HT1080 (cell line): Measurements from ENCODE around the gene SDK2. TPM values are rescaled to one million over a fixed set of nuclear protein-coding genes. Genes with fewer than 3 reads are reported as not detected.

ENCODE experiments used
- DNase-seq: peaks from one replicate; pipeline ENCODE4 v3.0.0-alpha.2; 2015; ENCODE audit warnings: low read depth
- total RNA-seq: library from RNA; depleted of rRNA; stranded (reverse); fragments of >200 nt; shearing (Covaris generic); gene quantifications from 2 replicates; pipeline ENCODE4 v1.2.3, GENCODE V29; 2014

SDK2 gene
- total RNA-seq, 1 experiment from 2014 or later, result 0.39 TPM

DNA sequence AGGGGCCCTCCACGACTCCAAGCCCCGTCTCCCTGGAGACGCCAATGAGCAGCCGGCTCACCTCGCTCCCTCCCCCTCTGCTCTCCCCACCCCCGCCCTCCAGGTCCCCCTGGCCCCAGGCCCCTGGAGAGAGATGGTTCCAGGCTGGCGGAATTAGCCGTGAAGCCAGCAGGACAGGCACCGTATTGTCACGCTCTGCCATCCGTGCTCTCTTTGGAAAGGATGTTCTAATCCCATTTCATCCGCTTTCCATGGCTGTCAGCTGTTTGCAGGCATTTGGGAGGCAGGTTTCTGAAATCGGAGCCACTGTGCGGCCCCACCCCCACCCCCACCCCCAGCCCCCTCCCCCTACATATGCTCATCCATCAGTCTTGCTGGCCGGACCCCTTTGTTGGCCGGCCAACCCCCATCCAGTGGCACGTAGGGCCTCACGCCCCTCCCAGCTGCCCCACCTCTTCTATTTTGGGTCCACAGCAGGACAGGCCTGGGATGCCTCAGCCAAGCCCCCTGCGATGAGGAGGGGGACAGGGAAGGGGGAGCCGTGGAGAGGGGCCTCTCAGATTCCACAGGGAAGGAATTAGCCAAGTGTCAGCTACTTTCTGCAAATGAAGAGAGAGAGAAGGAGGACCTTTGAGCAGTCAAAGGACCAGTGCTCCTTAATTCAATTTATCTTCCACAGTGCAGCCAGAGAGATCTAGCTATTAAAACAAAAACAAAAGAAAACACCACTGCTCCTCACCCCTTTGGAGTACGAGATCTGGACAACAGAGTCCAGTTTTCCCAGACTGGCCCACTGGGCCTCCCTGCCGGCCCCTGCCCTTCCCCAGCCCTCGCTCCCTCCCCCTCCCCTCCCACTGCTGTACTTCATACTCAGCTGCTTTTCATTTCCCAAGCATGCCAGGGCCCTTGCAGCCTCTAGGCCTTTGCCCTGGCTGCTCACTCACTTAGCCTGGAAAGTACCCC, 30.7 kb downstream of the SDK2 start:
- no peak for DNase-seq

DNA sequence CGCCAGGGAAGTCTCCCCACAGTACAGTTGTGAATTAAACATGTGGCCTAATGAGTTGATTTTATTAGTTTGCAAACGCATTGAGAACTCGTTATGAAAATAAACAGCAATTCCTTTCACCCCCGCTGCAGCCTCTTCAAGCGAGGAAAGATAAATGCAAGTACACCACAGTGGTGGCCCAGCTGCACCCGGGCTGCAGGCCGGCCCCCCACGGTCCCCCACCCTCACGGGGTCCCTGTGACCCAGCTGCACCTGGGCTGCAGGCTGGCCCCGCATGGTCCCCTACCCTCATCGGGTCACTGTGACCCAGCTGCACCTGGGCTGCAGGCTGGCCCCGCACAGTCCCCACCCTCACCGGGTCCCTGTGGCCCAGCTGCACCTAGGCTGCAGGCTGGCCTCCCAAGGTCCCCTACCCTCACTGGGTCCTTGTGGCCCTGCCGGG, 32.2 kb downstream of the SDK2 start:
- no peak for DNase-seq

DNA sequence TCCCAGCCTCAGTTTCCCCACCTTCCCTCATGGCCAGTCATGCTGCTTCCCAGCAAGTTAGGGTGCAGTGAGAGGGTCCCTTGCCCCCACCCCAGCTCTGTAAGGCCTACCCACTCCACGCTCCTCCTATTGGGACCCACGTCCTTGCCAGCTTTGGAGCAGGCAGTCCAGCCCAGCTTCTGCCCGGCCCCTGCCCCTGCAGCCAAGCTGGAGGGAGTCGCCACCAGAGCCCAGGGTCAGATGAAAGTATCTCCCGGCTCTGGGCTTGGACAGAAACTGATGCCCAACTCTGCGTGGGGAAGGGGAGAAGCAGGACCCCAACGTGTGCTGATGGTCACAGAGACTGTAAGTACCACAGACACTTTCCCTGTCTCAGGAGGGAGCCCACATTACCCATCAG, 32.6 kb downstream of the SDK2 start:
- DNase-seq, result no peak

DNA sequence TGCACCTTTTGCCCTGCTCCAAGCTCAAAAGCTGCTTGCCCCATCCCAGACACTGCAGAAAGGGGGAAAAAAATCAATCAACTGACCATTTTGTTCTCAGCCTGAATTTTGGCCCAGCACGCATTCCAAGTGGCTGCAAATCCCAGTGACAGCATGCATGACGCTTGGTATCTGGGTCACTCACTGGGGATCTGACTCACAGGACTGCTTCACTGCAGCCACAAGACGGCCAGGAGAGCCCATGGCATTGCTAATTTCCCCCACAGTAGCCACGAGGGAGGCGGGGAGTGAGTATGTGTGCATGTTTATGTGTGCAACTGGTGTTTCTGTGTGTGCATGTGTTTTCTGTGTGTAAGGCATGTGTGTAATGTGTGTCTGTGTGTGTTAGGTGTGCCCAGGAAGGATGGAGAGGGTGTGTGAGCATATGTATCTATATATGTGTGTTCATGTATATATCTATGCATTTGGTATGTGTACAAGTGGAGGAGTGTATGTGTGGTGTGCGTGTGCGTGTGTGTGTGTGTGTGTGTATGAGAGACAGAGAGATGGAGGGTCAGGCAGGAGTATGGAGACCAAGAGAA, 33.8 kb downstream of the SDK2 start:
- DNase-seq, result peak; percentile 8

DNA sequence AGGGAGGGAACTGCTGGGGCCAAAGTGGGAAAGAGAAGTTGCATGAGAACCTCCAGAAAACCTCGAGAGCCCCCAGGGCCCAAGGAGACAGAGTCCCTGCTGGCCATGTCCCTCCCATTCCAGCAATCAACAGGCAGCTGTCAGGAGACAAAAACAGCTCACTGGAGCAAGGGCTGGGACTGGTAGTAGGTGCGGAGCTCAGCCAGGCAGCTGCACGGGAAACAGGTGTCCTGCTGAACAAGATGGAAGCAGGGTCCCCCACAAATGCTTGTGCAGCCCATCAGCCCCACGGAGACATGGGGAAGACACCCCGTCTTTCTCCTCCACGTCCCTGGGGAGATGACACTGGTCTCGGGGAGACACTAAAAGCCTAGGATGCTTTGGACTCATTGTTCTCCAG, 34.5 kb downstream of the SDK2 start:
- no peak for DNase-seq

DNA sequence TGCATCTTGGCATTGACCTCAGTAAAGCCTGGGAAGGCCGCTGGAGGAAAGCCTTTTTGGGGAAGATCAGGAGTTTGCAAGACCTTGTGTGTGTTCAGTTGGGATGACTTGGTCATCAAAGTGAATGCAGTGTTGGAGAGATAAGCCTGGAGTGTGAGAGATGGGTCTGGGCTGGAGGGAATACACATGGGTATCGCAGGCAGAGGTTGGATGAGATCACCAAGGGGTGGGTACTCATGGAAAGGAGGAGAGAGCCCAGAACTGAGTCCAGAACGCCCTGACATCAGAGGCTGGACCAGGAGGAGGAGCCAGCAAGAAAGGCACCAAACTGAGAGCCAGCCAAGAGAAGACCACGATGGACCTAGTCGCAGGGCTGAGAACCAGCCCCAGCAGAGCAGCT, 35.2 kb downstream of the SDK2 start:
- no peak for DNase-seq

DNA sequence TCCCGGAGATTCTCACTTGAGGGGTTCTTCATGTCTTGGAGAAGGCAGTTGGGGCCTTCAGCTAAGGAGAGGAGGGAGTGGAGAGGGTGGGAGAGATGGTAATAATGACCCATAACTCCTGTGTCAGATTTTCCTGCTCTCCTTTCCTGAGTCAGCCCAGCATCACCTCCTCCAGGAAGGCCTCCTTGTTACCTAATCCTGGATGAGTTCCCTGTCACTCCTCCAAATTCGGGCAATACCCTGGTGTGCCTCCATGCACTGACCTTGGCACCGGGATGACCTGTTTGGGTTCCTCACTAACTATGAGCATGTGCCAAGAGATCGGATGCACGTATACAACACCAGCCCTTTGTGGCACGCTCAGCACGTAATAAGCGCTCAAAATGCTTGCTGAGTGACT, 38.8 kb downstream of the SDK2 start:
- DNase-seq, result no peak

DNA sequence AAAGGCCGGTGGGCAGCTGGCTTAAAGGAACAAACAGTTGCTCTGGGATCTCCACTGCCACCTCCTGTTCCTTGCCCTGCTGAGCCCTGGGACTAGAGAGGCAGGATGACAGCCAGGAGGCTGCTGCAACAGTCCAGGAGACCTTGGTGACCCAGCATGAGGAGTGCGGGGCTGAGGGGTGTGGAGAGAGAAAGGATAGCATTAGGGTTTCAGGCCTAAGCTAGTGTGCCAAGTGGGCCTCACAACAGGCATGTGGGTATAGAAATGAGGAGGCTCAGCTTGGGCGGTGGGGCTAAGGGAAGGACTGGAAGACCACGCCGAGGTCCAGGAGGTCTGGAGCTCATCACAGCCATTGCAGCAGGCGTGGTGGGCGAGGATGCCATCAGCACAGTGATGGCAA, 39.8 kb downstream of the SDK2 start:
- DNase-seq, result no peak

DNA sequence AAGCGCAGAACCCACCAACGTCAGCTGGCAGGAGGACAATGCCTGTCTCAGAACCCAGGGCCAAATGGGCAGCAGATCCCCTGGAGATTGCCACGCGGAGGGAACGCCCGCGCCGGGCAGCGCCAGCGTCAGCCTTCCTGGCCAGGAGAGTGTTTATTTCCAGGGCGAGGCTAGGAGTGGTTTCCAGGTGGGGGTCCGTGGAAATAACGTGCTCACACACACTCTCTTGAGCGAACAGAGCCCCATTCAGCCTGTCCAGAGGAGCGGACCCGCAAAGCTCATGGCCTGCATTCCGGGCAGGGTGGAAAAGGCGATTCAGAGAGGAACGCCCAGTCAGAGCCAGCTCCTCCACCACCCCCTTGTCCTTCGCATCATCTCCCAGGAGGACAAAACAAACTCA, 40.3 kb downstream of the SDK2 start:
- no peak for DNase-seq

DNA sequence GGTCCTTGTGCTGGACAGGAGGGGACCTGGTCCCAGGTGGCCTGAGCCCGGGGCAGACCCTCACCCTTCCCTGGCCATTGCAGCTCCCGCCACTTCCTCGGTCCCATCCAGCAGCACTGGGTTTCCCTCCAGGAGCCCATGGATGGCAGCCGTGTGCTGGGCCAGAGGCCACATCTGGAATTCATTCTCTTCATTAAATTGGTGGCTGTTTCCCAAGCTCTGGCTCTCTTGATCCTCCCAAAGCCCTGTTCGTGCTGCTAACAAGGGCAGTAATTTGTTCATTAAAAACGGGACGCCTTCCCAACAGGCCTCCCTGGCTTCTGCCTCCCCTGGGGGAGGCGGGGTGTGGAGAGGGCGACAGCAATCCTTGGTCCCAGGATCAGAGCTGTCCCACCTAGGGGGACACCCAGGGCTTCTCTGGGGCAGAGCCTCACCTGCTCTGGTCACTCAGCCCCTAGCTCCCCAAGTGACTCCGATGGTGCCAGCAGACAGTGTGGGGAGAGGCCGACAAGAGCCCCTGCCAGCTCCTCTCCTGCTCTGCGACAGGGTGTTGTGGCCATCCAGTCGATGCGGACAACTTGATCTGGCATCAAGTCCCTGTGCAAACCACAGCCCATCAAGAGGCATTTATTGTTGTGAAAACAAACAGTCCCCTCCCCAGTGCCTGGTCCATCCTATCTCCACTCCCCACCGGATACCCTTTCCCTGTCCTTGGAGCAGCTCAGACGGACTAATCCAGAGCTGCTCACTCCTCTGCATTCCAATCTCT, 44.0 kb downstream of the SDK2 start:
- no peak for DNase-seq

DNA sequence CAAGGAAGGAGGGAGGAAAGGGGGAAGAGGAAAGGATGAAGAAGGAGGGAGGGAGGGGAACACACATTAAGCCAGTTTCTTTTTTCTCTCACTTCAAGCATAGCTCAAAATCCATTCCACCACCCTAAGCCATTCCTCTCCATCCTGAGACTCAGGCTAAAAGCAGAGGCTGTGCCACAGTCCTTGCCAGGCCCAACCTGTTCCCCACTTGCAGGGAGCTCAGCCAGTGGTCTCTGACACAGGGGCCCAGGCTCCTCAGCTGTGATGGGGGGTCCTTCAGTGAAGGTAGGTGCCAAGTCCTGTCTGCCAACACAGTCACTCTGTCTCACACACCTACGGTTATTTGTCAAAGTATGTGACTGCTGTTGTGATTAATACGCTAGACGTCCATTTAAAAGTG, 44.6 kb downstream of the SDK2 start:
- DNase-seq, result no peak

DNA sequence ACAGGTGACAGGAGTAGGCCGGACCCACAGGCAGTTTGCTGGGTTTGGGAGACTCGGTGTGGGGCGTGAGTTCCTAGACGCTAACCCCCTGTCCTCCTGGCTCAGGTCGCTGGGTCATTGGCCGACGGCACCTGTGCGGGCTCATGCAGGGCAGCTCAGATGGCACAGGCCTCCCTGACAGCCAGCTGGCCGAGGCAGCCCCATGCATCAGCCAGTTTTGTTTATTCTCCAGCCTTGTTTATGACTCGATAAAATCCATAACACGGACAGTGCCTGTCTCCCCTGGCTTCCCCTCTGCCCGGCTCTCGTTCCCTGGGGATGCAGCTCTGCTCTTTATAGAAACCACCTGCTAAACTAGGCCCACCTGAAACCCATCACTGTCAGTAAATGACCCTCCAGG, 46.0 kb downstream of the SDK2 start:
- DNase-seq, result no peak

DNA sequence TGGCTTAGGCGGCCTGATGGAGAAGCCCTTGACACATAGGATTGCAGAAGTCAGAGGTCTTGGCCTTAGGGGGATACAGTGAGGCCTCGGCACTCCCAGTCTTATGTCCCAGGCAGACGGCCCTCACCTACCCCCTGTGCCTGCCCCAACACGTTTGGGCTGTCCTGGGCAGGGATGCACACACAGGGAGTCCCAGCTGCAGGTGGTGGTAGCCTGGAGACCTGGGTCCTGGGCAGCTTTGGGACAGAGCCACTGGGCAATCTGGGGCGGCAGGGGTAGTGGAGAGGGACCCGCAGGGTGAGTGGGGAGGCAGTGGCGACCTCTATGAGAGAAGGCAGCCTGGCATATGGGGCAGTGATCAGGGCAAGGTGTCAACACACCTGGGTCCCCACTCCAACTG, 48.3 kb downstream of the SDK2 start:
- DNase-seq, result no peak

DNA sequence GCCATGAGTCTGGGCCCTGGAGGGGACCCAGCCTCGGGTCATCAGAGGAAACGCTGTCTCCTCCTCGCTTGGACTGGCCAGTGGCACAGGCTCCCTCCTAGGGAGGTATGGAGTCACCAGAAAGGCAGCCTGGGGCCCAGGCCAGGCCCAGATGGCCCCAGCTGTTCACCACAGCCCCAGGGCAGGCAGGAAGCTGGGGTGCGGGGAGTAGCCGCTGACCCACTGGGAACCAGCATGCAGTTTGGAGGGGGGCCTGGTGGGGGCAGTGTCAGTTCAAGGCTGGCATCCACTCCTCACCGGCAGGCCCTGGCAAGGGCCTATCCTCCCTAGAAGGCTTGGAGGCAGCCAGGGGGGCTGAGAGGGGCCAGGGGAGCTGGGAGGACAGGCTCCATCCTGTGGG, 48.8 kb downstream of the SDK2 start:
- DNase-seq, result peak; percentile 42

DNA sequence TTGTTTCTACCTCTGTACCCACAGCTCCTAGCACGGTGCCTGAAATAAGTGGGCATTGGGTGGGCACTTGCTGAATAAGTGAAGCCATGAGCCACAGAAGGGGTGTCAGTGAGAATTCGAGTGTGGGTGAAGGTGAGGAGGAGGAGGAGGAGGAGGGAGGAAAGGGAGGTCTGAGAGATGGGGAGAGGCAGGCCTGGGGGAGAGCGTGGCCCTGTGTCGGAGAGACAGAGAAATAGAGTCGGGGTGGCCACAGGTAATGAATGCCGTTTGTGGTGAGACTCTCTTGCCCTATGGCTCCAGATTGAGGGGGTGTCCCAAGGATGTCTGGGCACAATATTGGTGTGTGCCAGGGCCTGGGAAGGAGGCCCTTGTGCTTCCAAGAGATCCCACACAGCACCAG, 49.2 kb downstream of the SDK2 start:
- DNase-seq, result no peak

DNA sequence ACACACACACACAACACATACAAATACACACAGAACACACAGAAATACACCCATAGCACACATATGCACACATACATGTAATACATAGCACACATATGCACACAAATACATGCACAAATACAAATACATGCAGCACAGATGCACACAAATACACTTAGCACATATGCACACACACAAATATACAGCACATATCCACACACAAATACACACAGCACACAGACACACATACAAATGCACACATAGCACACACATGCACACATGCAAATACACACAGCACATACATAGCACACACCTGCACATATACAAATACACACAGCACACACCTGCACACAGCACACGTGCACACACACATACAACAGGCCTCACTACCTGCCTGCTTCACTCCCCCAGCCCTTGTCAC, 49.6 kb downstream of the SDK2 start:
- no peak for DNase-seq

DNA sequence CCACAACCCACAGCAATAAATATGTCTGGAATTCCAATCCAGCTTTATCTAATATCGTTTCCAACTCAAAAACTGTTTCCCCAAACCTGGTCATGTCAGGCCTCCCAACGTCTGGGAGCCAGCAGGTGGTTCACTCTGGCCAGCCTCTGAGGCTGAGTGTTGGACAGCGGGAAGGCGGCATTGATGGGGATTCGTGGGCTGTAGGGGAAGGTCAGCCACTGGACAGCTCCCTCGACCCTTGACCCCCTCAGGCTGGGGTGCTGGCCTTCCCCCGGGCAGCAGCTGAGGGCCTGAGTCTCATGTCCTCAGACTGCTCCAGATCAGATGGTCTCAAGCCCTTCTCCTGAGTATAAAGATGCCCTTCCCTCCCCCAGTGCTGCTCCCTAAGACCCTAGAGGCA, 50.2 kb downstream of the SDK2 start:
- no peak for DNase-seq

DNA sequence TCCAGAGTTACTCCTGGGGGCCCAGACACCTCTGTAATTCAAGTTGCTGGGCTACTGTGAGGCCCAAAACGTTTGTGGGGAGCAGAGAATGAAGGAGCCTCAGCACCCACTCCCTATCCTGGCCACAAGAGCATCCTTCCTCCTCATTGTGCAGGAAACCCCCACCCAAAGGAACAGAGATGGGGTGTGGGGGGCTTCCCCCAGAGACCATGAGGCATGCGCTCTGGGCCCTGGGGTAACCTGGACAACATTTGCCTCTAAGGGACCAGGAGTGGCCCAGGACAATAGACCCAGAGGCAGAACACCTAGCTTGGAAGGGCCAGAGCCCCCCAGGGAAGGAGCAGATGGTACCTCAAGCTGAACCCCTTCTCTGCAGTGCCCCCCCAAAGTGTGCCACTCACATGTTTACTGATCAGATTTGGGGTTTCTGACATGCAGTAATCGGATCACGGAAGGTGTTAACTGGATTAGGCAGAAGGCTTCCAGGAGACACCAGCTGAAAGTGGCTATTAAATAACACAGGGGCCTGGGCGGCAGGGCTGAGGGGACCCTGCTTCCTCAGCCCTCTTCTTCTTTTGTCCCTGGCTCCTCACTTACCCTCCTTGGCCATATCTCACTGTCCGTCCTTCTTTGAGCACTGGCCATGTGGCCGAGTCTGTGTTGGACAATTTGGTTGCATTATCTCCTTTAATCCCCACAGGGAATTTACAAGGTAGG, 50.8 kb downstream of the SDK2 start:
- no peak for DNase-seq

DNA sequence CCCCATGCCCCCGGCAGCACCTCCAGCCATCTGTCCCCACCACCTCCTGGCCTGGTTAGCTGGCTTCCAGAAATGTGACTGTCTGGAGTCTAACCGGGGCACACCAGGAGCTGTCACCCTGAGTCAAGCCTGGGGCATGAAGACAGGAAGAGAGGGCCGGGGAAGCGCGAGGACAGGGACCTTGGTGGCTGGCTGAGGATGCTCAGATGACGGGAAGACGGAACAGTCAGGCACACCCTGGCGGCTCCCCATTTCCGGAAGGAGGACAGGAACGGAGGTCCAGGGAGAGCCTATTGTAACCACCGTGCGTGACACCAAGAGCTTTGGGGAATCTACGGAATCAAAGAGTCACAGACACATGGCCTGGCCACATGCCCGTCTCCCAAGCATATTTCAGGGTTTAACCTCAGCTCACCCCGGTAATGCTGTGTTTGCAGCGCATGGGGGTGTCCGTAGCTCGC, 51.7 kb downstream of the SDK2 start:
- no peak for DNase-seq

DNA sequence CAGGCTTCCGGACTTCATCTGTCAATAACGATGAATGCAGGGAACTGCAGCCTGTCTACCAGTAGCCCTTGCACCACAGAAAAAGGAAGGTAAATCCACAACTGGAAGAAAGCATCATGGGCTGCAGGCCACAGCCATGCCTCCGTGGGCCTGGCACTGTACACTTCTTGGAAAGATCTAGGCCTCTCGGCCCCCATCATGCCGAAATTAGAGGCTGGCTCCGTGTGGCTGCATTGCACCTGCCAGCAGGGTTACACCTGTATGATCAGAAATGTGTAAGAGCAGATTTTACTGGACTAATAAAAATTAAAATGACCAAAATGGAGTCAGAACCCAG, 52.2 kb downstream of the SDK2 start:
- DNase-seq, result no peak

DNA sequence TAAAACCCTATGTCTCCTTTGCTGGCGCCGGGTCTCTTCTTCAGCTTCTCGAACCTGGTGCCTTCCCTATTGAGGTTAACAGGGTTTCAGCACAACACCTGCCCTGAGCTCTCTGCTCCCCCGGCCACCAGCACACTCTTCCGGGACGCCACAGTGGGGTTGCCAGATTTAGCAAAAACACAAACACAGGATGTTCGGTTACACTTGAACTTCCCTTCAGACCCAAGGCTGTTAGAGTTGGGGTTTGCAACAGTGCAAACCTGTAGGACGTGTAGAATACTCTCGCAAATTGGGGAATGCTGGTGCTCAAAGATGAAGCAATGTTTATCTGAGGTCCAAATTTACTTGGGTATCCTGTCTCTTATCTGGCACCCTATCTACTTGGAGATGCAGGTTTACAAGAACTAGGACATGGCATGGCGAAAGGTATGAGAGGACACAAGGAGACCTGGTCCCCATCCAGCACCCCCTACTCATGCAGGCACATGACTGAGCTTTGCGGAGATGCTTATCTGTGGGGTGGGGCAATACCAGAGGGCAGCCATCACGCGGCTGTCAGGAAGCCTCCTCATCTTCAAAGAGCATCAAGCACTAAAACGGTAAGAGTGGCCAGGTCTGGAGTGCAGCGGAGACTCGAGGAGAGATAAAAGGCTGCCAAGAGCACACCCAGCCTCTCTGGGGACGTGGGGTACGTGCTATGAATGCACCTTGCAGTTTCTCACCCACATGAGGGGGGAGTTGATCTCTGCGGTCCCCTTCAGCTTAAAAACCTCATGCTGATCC, 52.8 kb downstream of the SDK2 start:
- DNase-seq, result no peak
